ENCODE measurements around the gene SH3RF3. TPM values are rescaled to one million over a fixed set of nuclear protein-coding genes. Genes with fewer than 3 reads are reported as not detected.

SH3RF3 gene
- total RNA-seq, 2 donors from 2014 or later = 1.0 to 1.7 TPM

GRCh38 chr2:109346601-109347228, 217.7 kb downstream of the SH3RF3 start:
- no peaks in the 10 kb centered on the region for H3K9me3 Mint-ChIP-seq
- no peaks in the 10 kb centered on the region for H3K36me3 Mint-ChIP-seq
- ATAC-seq (no peak), DNase-seq (ENCODE audit: low spot score in 2 of 2) (no peak)
- peak overlapping the region in 1 of 2 donors; percentile 37 for H3K27ac Mint-ChIP-seq

- DNase-seq (ENCODE audit: low spot score in 2 of 2) (no peak), ATAC-seq (no peak)
- Mint-ChIP-seq H3K9me3 (no peaks in the 10 kb centered on the region), H3K36me3 (no peaks in the 10 kb centered on the region), H3K27ac (no peak overlapping the region)
Observed at GRCh38 chr2:109347626-109348025, 218.6 kb downstream of the SH3RF3 start.

GRCh38 chr2:109348190-109348589, 219.2 kb downstream of the SH3RF3 start:
- Mint-ChIP-seq H3K27ac (peak overlapping the region in 1 of 2 donors; percentile 35), H3K9me3 (no peaks in the 10 kb centered on the region), H3K36me3 (no peaks in the 10 kb centered on the region)
- DNase-seq (ENCODE audit: low spot score in 2 of 2) (no peak), ATAC-seq (no peak)

- Mint-ChIP-seq H3K9me3 (no peaks in the 10 kb centered on the region), H3K36me3 (no peaks in the 10 kb centered on the region), H3K27ac (peak overlapping the region; percentile 14 to 35)
- DNase-seq (ENCODE audit: low spot score in 2 of 2) = no peak
- ATAC-seq = peak; percentile 81 to 90
Observed at GRCh38 chr2:109348671-109349502, 219.9 kb downstream of the SH3RF3 start.

- no peaks in the 10 kb centered on the region for H3K36me3 Mint-ChIP-seq
- H3K27ac Mint-ChIP-seq = peak overlapping the region in 1 of 2 donors; percentile 35
- no peaks in the 10 kb centered on the region for H3K9me3 Mint-ChIP-seq
- DNase-seq (ENCODE audit: low spot score in 2 of 2) = no peak
- peak in 1 of 2 donors; percentile 28 for ATAC-seq
Observed at GRCh38 chr2:109349503-109350465, 220.8 kb downstream of the SH3RF3 start.

GRCh38 chr2:109350526-109350925, 221.5 kb downstream of the SH3RF3 start:
- ATAC-seq (no peak), DNase-seq (ENCODE audit: low spot score in 2 of 2) (no peak)
- H3K36me3 Mint-ChIP-seq = no peaks in the 10 kb centered on the region
- peak overlapping the region in 1 of 2 donors; percentile 6 for H3K27ac Mint-ChIP-seq
- no peaks in the 10 kb centered on the region for H3K9me3 Mint-ChIP-seq

- no peak overlapping the region for H3K27ac Mint-ChIP-seq
- ATAC-seq (peak in 1 of 2 donors; percentile 40), DNase-seq (ENCODE audit: low spot score in 2 of 2) (no peak)
- H3K9me3 Mint-ChIP-seq = no peaks in the 10 kb centered on the region
- H3K36me3 Mint-ChIP-seq = no peaks in the 10 kb centered on the region
Observed at GRCh38 chr2:109351164-109351756, 222.3 kb downstream of the SH3RF3 start.

GRCh38 chr2:109352056-109352897, 223.3 kb downstream of the SH3RF3 start:
- H3K36me3 Mint-ChIP-seq = no peaks in the 10 kb centered on the region
- ATAC-seq (no peak), DNase-seq (ENCODE audit: low spot score in 2 of 2) (no peak)
- no peak overlapping the region for H3K27ac Mint-ChIP-seq
- no peaks in the 10 kb centered on the region for H3K9me3 Mint-ChIP-seq

GRCh38 chr2:109352898-109353689, 224.1 kb downstream of the SH3RF3 start:
- Mint-ChIP-seq H3K36me3 (peaks cover 0 to 5% of the 10 kb centered on the region in 2 donors), H3K9me3 (peaks cover 2 to 3% of the 10 kb centered on the region in 2 donors), H3K27ac (no peak overlapping the region)
- no peak for ATAC-seq
- no peak for DNase-seq (ENCODE audit: low spot score in 2 of 2)

GRCh38 chr2:109353806-109354745, 225.1 kb downstream of the SH3RF3 start:
- Mint-ChIP-seq H3K36me3 (peaks cover 0 to 15% of the 10 kb centered on the region in 2 donors), H3K27ac (no peak overlapping the region), H3K9me3 (peaks cover 8% of the 10 kb centered on the region in 2 donors)
- DNase-seq (ENCODE audit: low spot score in 2 of 2) (no peak), ATAC-seq (no peak)

GRCh38 chr2:109355192-109355843, 226.3 kb downstream of the SH3RF3 start:
- Mint-ChIP-seq H3K27ac (no peak overlapping the region), H3K36me3 (peaks cover 0 to 21% of the 10 kb centered on the region in 2 donors), H3K9me3 (peaks cover 10 to 11% of the 10 kb centered on the region in 2 donors)
- no peak for ATAC-seq
- no peak for DNase-seq (ENCODE audit: low spot score in 2 of 2)

- ATAC-seq (no peak), DNase-seq (ENCODE audit: low spot score in 2 of 2) (peak in 1 of 2 donors; percentile 30)
- Mint-ChIP-seq H3K9me3 (peaks cover 10 to 11% of the 10 kb centered on the region in 2 donors), H3K36me3 (peaks cover 0 to 21% of the 10 kb centered on the region in 2 donors), H3K27ac (no peak overlapping the region)
Observed at GRCh38 chr2:109356324-109357035, 227.5 kb downstream of the SH3RF3 start.

- ATAC-seq (no peak), DNase-seq (ENCODE audit: low spot score in 2 of 2) (no peak)
- no peak overlapping the region for H3K27ac Mint-ChIP-seq
- peaks cover 0 to 4% of the 10 kb centered on the region in 2 donors for H3K36me3 Mint-ChIP-seq
- H3K9me3 Mint-ChIP-seq = peaks cover under 1 to 1% of the 10 kb centered on the region in 2 donors
Observed at GRCh38 chr2:109364217-109364616, 235.2 kb downstream of the SH3RF3 start.
